ENCODE results near the gene FILIP1. TPM values are rescaled to one million over a fixed set of nuclear protein-coding genes. Genes with fewer than 3 reads are reported as not detected.

FILIP1 gene
- total RNA-seq, 1 experiment from 2014 or later, result 0.29 TPM

GRCh38 chr6:75344021-75344420 is 149.6 kb downstream of the FILIP1 start:
- DNase-seq (ENCODE audit: low spot score), result no peak

DNA sequence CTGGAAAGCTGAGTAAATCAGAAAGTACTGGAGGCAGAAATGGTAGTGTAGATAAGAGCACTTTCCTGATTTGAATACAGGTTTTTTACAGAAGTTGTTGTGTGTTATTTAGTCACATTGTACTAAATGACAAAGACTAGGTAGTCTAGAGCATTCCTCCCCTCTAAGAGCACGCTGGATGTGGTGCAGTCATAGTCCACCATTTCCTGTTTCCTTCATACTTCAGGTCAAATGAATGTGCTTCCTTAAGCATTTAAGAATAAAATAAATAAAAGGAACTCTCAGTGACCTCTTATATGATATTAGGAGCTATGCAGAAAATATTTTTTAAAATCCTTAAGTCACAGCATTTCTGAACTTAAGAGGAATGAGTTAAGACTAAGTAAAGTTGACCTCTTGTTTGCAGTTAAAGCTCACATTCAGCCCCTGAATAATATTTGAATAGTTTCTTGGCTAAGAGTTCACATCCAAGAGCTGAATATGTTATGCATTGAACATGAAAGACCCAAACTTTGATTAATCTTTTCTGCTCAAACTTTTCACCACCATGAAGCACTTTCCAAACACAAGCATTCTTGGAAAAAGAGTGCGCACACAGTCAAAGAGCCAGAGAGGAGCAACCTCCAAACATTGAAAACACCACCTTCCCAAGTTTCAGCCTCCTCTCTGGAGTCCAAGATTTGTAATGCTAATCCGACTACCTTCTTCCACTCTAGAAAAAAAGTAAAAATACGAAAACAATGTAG is 155.6 kb downstream of the FILIP1 start:
- DNase-seq (ENCODE audit: low spot score), result peak; percentile 3

GRCh38 chr6:75334266-75335040 is 159.1 kb downstream of the FILIP1 start:
- DNase-seq (ENCODE audit: low spot score), result peak; percentile 62

DNA sequence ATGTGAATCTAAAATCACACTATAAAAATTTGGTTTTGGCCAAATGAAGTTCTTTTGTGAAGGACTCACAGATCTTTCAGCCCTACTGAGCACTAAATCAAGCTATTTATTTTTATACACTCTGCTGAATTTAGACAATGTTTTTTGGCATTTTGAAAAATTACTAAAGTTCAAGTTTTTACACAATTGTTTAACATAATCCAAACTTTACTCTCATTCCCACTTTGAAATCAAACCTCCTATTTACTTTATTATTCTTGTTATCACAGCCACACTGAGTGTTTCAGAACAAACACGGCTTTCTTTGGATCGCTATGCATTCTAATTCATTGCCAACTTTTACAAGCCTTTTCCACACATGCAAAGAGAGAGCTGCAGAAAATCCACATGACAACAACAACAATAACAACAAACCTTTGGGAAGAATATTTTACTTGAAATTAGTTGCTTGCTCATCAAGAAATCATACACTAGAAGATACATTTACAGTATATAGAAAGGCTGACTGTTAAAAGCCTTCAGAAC is 159.9 kb downstream of the FILIP1 start:
- no peak for DNase-seq (ENCODE audit: low spot score)

GRCh38 chr6:75331151-75331550 is 162.4 kb downstream of the FILIP1 start:
- DNase-seq (ENCODE audit: low spot score), result no peak

DNA sequence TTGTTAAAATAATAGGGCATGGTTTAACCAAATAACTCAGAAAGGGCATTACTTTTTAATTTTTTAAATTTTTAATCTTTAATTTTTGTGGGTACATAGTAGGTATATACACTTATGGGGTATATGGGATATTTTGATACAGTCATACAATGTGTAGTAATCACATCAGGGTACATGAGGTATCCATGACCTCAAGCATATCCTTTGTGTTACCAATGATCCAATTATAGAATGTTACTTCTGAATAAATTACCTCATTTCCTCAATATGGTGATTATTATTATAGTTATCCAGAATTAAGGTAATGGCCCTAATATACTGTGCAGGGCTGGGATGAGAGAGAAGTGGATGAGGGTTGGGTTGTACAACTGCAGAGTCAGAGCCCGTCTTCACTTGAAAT is 163.9 kb downstream of the FILIP1 start:
- no peak for DNase-seq (ENCODE audit: low spot score)

GRCh38 chr6:75327807-75328206 is 165.8 kb downstream of the FILIP1 start:
- DNase-seq (ENCODE audit: low spot score), result no peak

DNA sequence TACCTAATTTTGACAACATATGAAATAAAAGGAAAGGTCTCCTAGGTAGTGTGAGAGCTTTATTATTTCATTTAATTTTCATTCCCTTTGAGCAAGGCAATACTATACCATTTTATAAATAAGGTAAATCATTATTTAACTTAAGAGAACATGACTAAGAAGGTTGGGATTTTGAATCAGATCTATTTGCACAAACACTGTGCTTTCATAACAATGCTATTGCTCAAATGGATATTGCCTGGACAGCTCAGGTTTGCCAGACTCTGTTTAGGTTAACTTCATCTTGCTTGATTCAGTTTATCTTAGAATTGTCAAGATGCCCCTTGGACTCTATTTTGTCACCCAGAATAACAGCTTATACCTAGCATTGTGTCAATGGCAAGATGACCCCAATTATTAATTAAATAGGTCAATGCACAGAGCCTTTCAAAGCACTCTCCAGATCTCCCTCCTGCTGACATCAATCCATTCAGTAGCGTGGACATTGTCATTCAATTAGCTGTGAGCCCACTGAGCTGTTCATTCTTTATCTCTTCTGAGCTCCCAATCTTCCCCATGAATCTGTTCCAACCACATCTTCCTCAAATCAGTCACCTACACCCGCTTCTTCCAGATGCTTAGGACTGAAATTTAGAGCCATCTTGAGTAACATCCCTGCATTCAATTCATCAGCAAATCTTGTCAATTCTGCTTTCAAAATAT is 166.9 kb downstream of the FILIP1 start:
- no peak for DNase-seq (ENCODE audit: low spot score)

GRCh38 chr6:75318900-75319299 is 174.7 kb downstream of the FILIP1 start:
- DNase-seq (ENCODE audit: low spot score), result no peak

DNA sequence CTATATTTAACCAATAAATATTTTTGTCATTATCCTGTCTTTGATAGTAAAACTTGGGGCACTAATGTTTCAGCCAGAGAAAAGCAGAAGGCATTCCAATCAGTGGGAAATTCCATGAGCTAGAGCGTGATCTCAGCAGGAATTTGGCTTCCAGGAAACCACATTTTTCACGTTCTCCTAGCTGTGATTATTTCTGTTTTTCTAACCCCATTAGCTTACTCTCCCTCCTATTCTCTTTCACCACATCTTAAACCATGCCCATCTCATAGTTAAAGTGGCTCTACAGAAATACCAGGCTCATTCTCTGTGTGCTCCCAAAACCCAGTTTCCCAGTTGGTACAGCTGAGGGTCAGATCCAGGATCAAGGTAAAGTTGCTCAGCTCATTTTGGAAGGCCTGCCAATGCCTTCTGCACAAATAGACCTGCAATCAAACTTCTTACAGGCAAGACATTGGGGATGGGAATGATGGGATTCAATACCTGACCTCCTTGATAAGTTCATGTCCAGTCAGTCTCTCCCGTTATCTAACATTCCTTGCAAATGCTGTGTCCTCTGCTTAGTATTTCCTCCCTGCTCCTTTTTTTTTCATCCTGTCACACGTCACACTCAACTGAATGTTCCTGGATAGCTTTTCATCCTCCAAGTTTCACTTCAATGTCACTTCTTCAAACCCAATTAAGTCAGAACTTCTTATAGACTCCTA is 175.9 kb downstream of the FILIP1 start:
- peak; percentile 65 for DNase-seq (ENCODE audit: low spot score)

GRCh38 chr6:75315978-75316377 is 177.6 kb downstream of the FILIP1 start:
- no peak for DNase-seq (ENCODE audit: low spot score)

- DNase-seq (ENCODE audit: low spot score), result no peak
These were observed 185.2 kb downstream of the FILIP1 start for GRCh38 chr6:75308250-75308988.

- DNase-seq (ENCODE audit: low spot score), result no peak
These were observed 186.1 kb downstream of the FILIP1 start for GRCh38 chr6:75307364-75308004.

- DNase-seq (ENCODE audit: low spot score), result no peak
These were observed 187.5 kb downstream of the FILIP1 start for GRCh38 chr6:75306064-75306463.

DNA sequence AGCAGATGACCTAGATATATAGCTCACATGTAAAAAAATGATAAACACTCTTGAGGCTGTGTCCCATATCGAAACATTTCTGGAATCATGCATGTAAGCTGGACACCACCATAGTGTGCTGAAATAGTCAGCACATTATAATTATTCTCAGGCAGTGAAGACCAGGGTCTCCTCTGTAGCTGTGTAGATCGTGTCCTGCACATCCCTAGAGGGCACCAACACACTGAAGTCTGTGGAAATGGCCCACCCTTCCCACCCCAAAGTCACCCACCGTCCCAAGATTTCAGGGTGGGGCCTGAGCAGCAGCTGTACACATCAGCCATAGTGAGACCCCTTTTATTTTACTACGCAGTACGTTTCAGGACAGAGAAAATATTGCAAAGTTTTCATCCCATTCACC is 188.0 kb downstream of the FILIP1 start:
- DNase-seq (ENCODE audit: low spot score), result no peak

- no peak for DNase-seq (ENCODE audit: low spot score)
These were observed 191.3 kb downstream of the FILIP1 start for GRCh38 chr6:75302280-75302679.

- no peak for DNase-seq (ENCODE audit: low spot score)
These were observed 192.1 kb downstream of the FILIP1 start for GRCh38 chr6:75301537-75301936.

DNA sequence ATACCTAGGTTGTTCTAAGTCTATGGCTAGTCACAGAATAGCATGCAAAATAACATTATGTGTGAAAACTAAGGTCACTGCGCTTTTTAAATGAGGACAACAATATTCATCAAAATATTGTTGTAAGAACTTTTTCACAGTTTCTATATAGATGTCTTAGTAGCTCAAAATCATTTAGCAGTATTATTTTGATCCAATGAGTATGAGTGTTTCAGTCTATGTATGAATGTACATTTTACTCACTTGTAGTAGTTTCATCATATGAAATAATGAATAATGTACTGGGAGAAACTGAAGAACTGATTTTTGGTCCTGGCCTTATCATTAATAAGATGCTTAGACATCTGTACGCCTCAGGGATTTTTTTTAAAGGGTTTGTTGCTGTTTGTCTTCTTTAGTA is 192.5 kb downstream of the FILIP1 start:
- no peak for DNase-seq (ENCODE audit: low spot score)

GRCh38 chr6:75300531-75300855 is 193.1 kb downstream of the FILIP1 start:
- no peak for DNase-seq (ENCODE audit: low spot score)

DNA sequence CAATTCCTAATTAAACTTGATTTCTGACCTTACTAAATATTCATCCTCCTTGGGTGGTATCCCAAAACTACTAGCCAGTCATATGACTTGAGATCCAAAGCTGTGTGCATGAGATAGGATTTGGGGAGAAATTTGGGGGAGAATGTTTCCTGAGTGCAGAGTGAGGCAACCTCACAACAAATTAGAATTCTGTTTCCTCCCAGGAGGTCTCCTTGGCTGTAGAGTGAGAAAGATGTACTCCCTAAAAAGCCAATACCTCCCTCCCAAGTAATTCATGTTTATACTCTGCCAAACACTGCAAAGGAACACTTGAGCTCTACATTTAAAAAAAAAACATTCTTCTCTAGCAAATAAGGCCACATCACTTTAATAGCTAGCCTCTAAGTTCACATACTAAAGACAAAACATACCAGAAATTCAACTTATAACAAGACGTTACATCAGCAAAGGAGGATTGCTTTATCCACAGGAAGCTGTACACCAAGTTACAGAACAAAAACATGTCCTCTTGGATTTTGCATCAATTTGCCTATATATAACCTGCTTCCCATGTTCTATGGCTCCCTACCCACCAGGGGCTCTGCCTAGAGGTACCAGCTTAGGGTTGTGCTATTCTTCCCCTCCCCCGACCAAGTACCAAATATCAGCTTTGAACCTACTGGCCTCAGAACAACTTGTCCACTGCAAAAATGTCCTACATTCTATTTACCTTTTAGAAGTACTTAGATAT is 193.6 kb downstream of the FILIP1 start:
- no peak for DNase-seq (ENCODE audit: low spot score)
